Testis (tissue), 2 donors: ENCODE data around the gene COL5A1.

ENCODE experiments used
- POLR2A ChIP-seq: fragments of 450-650 bp; IDR thresholded peaks from one replicate; pipeline ENCODE4 v1.6.1; 2017; ENCODE audit warnings: antibody characterized with exemption, mild to moderate bottlenecking, moderate library complexity
- TF ChIP-seq, protein P1 (sequence below), 3 experiments: fragments of 450-650 bp in 2 of 3; fragments of 200-600 bp in 1 of 3; sonication (generic) in 1 of 3; IDR thresholded peaks; one replicate each; pipeline ENCODE4 v1.5.1; 2016 to 2019; ENCODE audit warnings: antibody characterized with exemption in 3 of 3, mild to moderate bottlenecking in 2 of 3, moderate library complexity in 1 of 3

DNA sequence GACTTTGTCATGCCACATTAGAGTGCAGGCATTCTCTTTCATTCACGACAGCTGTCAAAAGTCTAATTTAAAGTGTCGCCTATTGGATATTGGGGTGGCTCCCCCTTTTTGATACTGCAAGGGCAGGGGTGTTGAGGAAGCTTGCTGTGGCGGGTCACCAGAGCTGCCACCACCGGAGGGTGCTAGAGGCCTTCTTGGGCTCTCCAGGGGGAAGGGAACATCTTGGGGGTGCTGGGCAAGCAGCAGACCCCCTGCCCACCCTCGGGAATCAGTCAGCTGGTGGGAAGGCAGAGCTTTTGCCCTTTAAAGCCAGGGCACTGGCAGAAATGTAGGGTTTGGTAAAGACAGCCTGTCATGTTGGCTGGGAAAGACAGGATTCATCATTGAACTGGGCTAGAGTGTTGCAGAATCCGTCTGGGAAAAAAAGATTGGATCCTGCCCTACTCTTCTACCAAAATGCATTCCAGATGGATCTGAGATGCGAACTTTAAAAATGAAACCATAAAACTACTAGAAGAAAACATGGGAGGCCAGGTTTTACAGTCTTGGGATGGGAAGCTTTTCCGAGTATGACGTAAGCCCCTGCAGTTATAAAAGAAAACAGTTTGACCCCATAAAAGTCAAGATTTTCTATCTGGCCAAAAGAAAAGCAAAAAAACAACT, 22.3 kb downstream of the COL5A1 start:
- TF ChIP-seq, protein P1, sequence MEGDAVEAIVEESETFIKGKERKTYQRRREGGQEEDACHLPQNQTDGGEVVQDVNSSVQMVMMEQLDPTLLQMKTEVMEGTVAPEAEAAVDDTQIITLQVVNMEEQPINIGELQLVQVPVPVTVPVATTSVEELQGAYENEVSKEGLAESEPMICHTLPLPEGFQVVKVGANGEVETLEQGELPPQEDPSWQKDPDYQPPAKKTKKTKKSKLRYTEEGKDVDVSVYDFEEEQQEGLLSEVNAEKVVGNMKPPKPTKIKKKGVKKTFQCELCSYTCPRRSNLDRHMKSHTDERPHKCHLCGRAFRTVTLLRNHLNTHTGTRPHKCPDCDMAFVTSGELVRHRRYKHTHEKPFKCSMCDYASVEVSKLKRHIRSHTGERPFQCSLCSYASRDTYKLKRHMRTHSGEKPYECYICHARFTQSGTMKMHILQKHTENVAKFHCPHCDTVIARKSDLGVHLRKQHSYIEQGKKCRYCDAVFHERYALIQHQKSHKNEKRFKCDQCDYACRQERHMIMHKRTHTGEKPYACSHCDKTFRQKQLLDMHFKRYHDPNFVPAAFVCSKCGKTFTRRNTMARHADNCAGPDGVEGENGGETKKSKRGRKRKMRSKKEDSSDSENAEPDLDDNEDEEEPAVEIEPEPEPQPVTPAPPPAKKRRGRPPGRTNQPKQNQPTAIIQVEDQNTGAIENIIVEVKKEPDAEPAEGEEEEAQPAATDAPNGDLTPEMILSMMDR (IDR thresholded peaks at IDR 0.05) = no peak
- TF ChIP-seq POLR2A = no peak
